OCI-LY1 (cell line): Measurements from ENCODE around the gene CLDN19.

Experiments
- H2AFZ ChIP-seq: fragments of 200-600 bp; sonication (generic), shearing (Covaris generic); 2 replicates; pipeline ENCODE4 v1.6.0; 2014; ENCODE audit warnings: antibody characterized with exemption, mild to moderate bottlenecking, low read length
- H3F3A ChIP-seq: fragments of 200-600 bp; sonication (generic), shearing (Covaris generic); 2 replicates; pipeline ENCODE4 v1.6.0; 2014; ENCODE audit warnings: mild to moderate bottlenecking, antibody characterized with exemption, low read length, moderate library complexity; ENCODE audit not compliant: insufficient read depth
- H3K27ac ChIP-seq: fragments of 200-600 bp; sonication (generic); 2 replicates; pipeline ENCODE4 v1.5.1; 2014; ENCODE audit warnings: low read length, mixed run types, mild to moderate bottlenecking, low read depth; ENCODE audit not compliant: poor library complexity, severe bottlenecking
- H3K27me3 ChIP-seq: fragments of 200-600 bp; sonication (generic); 2 replicates; pipeline ENCODE4 v1.6.0; 2014; ENCODE audit warnings: antibody characterized with exemption, mild to moderate bottlenecking, low read length, moderate library complexity; ENCODE audit not compliant: insufficient read depth
- H3K36me3 ChIP-seq: fragments of 200-600 bp; sonication (generic); 2 replicates; pipeline ENCODE4 v1.6.1; 2014; ENCODE audit warnings: mild to moderate bottlenecking, antibody characterized with exemption, low read length, moderate library complexity, mixed read lengths; ENCODE audit not compliant: insufficient read depth
- H3K4me1 ChIP-seq: fragments of 200-600 bp; sonication (generic); 2 replicates; pipeline ENCODE4 v1.5.1; 2014; ENCODE audit warnings: mild to moderate bottlenecking, low read length, moderate library complexity; ENCODE audit not compliant: insufficient read depth, severe bottlenecking
- H3K4me2 ChIP-seq: fragments of 200-600 bp; sonication (generic), shearing (Covaris generic); 2 replicates; pipeline ENCODE4 v1.6.1; 2014; ENCODE audit warnings: low read length
- H3K4me3 ChIP-seq: fragments of 200-600 bp; sonication (generic); 2 replicates; pipeline ENCODE4 v1.5.1; 2014; ENCODE audit warnings: low read length, low read depth, mild to moderate bottlenecking, mixed read lengths; ENCODE audit not compliant: poor library complexity, severe bottlenecking
- H3K79me2 ChIP-seq: fragments of 200-600 bp; shearing (Covaris generic); 2 replicates; pipeline ENCODE4 v1.6.1; 2016; ENCODE audit warnings: mixed run types, low read length, mixed read lengths; ENCODE audit not compliant: insufficient read depth
- H3K9ac ChIP-seq: fragments of 200-600 bp; sonication (generic), shearing (Covaris generic); 2 replicates; pipeline ENCODE4 v1.6.1; 2014; ENCODE audit warnings: mild to moderate bottlenecking, low read length, mixed read lengths
- H3K9me2 ChIP-seq: fragments of 200-600 bp; sonication (generic), shearing (Covaris generic); 2 replicates; pipeline ENCODE4 v1.6.1; 2014; ENCODE audit warnings: low read depth, mild to moderate bottlenecking, low read length, mixed read lengths
- H3K9me3 ChIP-seq: fragments of 200-600 bp; shearing (Covaris generic); 2 replicates; pipeline ENCODE4 v1.6.1; 2014; ENCODE audit warnings: low read length, mixed read lengths
- H4K20me1 ChIP-seq: fragments of 200-600 bp; sonication (generic), shearing (Covaris generic); 2 replicates; pipeline ENCODE4 v1.6.0; 2016; ENCODE audit warnings: mild to moderate bottlenecking, low read length; ENCODE audit not compliant: insufficient read depth
- CTCF ChIP-seq: fragments of 200-600 bp; sonication (generic), shearing (Covaris generic); IDR thresholded peaks from 2 replicates; pipeline ENCODE4 v1.5.1; 2017; ENCODE audit warnings: mild to moderate bottlenecking, antibody characterized with exemption, low read length, moderate library complexity, mixed read lengths
- EZH2 ChIP-seq: fragments of 200-600 bp; sonication (generic), shearing (Covaris generic); IDR thresholded peaks from 2 replicates; pipeline ENCODE4 v1.8.0; 2017; ENCODE audit warnings: borderline replicate concordance, mixed run types, mild to moderate bottlenecking, antibody characterized with exemption, low read length, moderate library complexity, mixed read lengths

Gene CLDN19

DNA sequence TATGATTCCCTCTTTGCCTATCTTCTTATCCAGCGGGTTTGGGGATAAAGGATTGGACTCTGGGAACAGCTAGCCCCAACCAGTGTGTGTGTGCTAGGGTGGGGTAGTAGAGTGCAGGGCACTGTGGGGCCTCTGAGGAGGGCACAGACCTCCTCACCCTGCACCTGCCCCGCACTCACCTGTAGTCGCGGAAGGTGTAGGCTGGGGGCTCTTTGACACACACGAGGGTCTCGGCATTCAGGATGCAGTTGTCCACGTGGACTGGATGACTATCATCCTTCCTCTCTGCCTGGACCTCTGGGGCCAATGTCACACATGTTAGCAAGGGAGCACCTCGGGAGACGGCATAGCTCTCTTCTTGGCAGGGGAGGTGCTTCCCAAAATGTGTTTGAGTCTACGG lies 8.0 kb upstream of the CLDN19 start:
- H3K4me2 ChIP-seq: no peak overlapping the region
- H4K20me1 ChIP-seq: no peaks in the 10 kb centered on the region
- H3F3A ChIP-seq: no peaks in the 10 kb centered on the region
- no peak overlapping the region for H3K9ac ChIP-seq
- H3K9me3 ChIP-seq: no peaks in the 10 kb centered on the region
- H3K27me3 ChIP-seq: no peaks in the 10 kb centered on the region
- no peak overlapping the region for H2AFZ ChIP-seq
- H3K79me2 ChIP-seq: no peaks in the 10 kb centered on the region
- H3K36me3 ChIP-seq: peaks cover 39% of the 10 kb centered on the region
- TF ChIP-seq CTCF: no peak
- no peak for TF ChIP-seq EZH2
- H3K4me1 ChIP-seq: no peaks in the 10 kb centered on the region
- H3K4me3 ChIP-seq: no peak overlapping the region
- H3K27ac ChIP-seq: no peak overlapping the region
- no peaks in the 10 kb centered on the region for H3K9me2 ChIP-seq

- peak; percentile 70 for TF ChIP-seq CTCF
- TF ChIP-seq EZH2: no peak
- Histone ChIP-seq H3K9me2 (no peaks in the 10 kb centered on the region), H3K9me3 (no peaks in the 10 kb centered on the region), H3K9ac (no peak overlapping the region), H3K36me3 (peaks cover 30% of the 10 kb centered on the region), H3K4me2 (no peak overlapping the region), H3K4me1 (no peaks in the 10 kb centered on the region), H3K79me2 (no peaks in the 10 kb centered on the region), H3K27ac (no peak overlapping the region), H3K4me3 (no peak overlapping the region), H3K27me3 (no peaks in the 10 kb centered on the region), H4K20me1 (no peaks in the 10 kb centered on the region), H2AFZ (no peak overlapping the region), H3F3A (no peaks in the 10 kb centered on the region)
These were observed 7.1 kb upstream of the CLDN19 start for GRCh38 chr1:42747125-42747524.

- Histone ChIP-seq H4K20me1 (no peaks in the 10 kb centered on the region), H3K9me3 (no peaks in the 10 kb centered on the region), H3K9ac (no peak overlapping the region), H3K27ac (no peak overlapping the region), H3K4me2 (no peak overlapping the region), H3K27me3 (no peaks in the 10 kb centered on the region), H3K36me3 (peaks cover 25% of the 10 kb centered on the region), H3K4me3 (no peak overlapping the region), H3K9me2 (no peaks in the 10 kb centered on the region), H2AFZ (no peak overlapping the region), H3K4me1 (no peaks in the 10 kb centered on the region), H3K79me2 (no peaks in the 10 kb centered on the region), H3F3A (no peaks in the 10 kb centered on the region)
- TF ChIP-seq CTCF: no peak
- TF ChIP-seq EZH2: no peak
These were observed 6.5 kb upstream of the CLDN19 start for GRCh38 chr1:42746436-42747105.
